ENCODE measurements around the gene SLC12A7.

GRCh38 chr5:1106385-1107166 is 5.3 kb downstream of the SLC12A7 start:
- TF ChIP-seq POLR2A (IDR thresholded peaks at IDR 0.05): no peak
- no peak for TF ChIP-seq CTCF (IDR thresholded peaks at IDR 0.05)
- no peak for TF ChIP-seq POLR2AphosphoS5 (IDR thresholded peaks at IDR 0.05)
